Activated T-cell treated with anti-CD3 and anti-CD28 coated beads for 1 hour (primary cell): ENCODE measurements around the gene FOXK1.
A peak's percentile ranks its signal among the peaks of the same experiment; 100 is the strongest.
"Not testable (repeated sequence)": the region's sequence is repeated elsewhere in the genome, so short reads cannot be mapped to it uniquely, and the experiment has no call there.

Source experiments
- DNase-seq: peaks from one replicate; pipeline ENCODE4 v3.0.0-alpha.2; 2020; ENCODE audit warnings: low read depth

The FOXK1 gene

DNA sequence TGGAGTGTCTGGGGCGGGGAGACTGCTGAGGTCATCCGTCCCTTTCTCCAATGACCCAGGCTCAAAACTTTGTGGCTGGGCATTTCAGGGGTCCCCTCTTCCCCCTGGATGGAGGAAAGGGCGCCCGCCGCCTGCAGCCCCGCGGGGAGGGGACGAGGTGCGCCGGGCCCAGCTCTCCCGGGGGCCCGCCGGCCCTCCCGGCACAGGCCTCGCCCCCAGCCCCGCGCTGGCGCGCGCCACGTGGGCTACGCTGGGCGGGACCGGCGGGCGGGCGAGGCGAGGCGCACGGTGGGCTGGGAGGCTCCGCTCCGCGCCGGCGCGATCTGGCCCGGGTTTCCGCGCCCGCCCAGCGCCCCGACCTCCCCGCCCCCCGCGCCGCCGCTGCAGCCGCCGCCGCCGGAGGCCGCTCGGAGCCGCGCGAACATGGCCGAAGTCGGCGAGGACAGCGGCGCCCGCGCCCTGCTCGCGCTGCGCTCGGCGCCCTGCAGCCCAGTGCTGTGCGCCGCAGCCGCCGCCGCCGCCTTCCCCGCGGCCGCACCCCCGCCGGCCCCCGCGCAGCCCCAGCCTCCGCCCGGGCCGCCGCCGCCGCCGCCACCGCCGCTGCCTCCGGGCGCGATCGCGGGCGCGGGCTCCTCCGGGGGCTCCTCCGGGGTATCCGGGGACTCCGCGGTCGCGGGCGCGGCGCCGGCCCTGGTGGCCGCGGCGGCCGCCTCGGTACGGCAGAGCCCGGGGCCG lies at the start of gene FOXK1:
FOXK1 (plus strand) TSS at position 410 of the 735 bp plus-strand sequence; CDS start at position 424, 14 bp downstream.
- peak; percentile 72 for DNase-seq

GRCh38 chr7:4633012-4633411 lies 49.1 kb upstream of the FOXK1 start:
- DNase-seq, result no peak

GRCh38 chr7:4634166-4634565 lies 47.9 kb upstream of the FOXK1 start:
- no peak for DNase-seq

DNA sequence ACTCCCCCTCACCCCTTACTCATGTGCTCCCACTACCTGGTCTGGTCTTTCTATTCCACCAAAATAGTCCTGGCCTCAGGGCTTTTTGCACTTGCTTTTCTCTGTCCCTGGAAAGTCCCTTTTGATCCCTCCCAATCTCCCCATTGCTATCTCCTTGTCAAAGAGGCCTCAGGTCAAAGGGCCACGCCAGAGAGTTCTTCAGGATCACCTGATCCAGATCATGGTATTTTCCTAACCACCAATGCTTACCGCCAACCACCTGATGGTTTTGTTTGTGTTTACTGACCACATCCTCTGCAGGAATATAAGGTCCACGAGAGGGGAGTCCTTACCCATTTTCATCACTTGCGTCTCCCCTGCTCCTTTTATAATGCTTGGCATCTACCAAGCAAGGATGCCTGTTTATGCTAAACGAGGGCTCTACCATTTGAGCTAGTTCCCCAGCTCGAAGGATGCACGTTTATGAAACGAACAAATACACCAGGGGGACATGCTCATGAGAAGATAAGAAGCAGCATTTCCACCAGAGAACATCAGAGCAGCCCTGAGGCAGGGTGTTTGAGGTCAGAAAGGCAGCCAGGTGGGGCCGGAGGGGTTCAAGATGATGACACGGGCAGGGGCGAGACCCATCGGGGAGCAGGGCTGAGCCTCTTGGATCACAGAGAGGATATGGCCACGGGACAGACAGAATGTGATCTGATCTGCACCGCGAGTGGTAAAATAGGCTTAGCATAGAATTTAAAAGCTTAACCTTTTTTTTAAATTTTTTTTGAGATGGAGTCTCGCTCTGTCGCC lies 43.1 kb upstream of the FOXK1 start:
- DNase-seq, result no peak

DNA sequence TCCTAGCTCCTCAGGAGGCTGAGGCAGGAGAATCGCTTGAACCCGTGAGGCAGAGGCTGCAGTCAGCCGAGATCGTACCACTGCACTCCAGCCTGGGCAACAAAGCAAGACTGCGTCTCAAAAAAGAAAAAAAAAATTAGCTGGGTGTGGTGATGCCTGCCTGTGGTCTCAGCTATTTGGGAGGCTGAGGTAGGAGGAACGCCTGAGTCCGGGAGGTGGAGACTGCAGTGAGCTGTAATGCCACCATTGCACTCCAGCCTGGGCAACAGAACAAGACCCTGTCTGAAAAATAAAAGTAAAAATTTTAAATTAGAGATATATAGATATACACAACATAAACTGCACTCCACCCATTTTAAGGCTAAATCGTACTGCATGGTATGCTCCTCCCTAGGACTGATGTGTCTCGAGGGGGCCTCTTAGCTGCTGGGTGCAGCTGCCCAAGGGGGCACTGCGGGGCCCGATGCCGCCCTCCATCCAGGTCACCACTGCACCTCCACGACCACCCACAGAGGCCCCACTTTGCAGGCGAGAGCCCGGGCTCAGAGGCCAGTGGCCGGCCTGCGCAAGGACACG lies 40.9 kb upstream of the FOXK1 start:
- no peak for DNase-seq

DNA sequence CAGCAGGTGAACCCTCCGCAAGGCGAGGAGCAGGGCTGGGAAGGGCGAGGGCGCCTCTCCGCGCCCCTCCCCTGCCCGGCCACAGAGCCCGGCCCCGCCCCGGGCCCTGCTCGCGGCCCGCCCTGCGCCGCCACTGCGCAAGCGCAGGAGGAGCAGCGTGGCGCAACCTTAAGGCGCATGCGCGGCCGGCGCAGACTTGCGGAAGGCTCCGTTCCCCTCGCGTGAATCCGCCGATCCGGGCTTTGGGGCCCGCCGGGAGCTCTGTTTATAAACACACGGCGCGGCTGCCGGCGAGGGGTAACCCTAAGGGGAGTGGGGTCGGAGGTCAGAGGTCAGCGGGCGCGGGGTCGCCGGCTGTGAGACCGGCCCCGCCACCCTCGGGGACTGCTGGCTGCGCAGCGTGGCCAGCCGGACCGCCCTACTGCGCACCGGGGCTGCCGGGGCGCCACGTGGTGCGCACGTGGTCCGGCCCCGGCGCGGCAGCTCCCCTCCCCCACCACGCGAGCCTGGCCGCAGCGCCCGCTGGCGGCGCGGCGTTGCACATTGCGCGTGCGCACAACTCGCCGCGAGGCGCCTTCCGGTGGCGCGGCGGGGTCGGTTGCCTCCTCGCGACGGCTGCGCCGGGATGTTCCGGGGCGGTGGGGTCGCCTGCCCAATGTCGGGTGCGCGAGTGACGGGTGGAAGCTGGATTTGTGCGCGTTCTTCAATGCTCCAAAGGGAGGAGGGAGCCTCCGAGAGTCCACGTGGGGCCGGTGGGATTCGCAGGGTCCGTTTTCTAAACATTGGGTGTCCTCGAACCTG lies 40.2 kb upstream of the FOXK1 start:
- peak; percentile 93 for DNase-seq

DNA sequence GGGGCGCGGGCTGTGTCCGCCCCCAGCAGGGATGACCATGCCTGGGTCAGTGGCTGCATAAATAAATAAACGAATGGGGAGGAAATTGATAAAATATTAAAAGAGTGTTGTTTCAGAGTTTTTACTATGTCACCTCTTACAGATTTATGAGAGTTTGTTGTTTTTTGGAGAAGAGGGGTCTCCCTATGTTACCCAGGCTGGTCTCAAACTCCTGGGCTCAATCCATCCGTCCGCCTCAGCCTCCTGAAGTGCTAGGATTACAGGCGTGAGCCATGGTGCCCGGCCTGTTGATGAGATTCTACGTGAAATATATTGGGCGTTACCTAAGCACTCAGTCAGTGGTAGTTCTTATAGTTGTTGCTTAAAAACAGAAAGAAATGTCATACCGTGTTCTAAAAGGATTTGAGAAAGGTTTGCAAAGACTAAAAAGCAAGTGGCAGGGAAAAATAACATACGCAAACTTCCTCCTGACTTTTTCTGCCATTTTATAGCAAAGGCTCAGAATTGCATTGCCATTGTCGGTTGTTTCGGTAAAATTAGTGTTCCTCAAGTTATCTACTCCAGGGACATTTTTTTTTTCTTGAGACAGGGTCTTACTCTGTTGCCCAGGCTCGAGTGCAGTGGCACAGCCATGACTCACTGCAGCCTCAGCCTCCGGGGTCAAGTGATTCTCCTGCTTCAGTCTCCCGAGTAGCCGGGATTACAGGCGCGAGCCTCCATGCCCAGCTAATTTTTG lies 39.5 kb upstream of the FOXK1 start:
- no peak for DNase-seq

- not testable (repeated sequence) for DNase-seq
These were observed 39.0 kb upstream of the FOXK1 start for GRCh38 chr7:4643204-4643471.

DNA sequence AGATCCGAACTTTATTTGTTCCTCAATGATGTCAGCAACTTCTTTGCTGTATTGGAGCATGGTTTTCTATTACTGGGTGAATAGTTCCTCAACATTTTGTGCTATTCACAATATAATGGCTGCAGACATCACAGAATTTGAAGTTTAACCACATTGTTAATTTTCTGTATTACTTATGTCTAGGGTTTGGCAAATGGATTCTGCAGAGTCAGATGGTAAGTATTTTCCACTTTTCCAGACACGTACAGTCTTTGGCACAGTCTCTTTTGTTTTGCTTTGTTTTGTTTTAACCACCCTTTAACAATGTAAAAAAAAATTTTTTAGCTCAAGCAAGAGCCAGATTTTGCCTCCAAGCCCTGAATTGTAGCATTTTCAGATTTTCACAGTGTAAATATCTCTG lies 36.8 kb upstream of the FOXK1 start:
- no peak for DNase-seq

DNA sequence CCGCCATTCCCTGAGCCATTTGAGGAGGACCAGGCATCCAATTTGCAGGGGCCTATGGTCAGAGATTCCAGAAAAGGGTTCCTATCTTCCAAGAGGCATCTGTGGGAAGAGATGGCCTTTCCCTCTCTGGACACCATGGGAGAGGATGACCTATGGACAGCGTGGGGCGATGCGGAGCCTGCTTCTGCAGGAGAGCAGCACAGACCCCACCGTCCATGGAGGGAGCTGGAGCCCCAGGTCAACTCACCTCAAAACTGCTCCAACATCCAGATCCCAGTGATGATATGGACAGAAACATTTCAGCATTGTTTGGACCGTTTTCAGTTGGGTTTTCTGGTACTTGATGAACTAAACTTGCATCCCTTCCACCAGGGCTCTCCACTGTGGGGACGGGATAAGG lies 34.0 kb upstream of the FOXK1 start:
- DNase-seq, result no peak

- no peak for DNase-seq
These were observed 31.6 kb upstream of the FOXK1 start for GRCh38 chr7:4650433-4651047.

DNA sequence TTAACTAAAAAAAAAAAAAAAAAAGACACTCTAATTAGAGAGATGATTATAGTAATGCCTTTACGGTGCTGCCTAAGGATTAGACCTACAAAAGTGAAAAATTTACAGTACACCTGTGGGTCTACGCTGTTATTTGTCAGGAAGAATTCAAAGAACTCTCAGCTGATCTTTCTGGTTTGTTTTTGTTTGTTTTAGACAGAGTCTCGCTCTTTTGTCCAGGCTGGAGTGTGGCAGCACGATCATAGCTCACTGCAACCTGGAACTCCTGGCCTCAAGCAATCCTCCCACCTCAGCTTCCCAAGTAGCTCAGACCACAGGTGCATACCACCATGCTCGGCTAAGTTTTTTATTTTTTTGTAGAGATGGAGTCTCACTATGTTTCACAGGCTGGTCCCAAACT lies 28.3 kb upstream of the FOXK1 start:
- DNase-seq, result no peak

- no peak for DNase-seq
These were observed 26.8 kb upstream of the FOXK1 start for GRCh38 chr7:4655311-4655710.

- DNase-seq, result no peak
These were observed 26.2 kb upstream of the FOXK1 start for GRCh38 chr7:4655896-4656295.

- DNase-seq, result no peak
These were observed 24.3 kb upstream of the FOXK1 start for GRCh38 chr7:4657640-4658417.

DNA sequence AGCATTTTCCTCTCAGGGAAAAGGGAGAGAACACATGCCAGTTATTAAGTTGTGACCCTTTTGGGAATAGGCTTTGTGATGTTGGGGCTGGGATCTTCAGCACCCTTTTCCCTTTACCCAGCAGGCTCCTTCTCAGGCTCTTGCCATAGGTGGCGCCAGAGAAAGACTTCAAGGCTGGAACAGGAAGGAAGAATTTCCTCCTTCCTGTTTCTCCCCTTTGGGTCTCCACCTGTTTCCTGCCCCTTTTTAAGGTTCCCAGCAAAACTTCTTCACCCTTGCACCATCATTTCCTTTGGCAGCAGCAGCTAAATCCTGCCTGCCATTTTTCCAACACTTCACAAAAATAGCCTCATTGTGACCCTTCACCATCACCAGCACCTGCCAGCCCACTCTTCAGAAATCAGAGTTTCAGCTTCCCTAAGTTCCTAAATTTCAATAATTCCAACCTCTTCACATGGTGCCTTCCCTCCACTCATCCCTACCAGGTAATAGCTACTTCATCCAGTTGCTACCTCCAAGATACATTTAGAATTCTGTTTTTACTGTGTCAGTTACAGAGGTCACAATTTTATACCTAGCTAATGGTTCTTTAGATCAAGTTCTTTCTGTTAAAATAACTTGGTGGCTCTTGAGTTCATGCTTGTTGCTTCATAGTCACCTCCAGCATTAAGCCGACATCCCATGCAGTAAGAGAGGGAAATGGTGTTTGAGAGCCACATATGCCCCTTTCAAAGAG lies 22.4 kb upstream of the FOXK1 start:
- DNase-seq, result no peak

DNA sequence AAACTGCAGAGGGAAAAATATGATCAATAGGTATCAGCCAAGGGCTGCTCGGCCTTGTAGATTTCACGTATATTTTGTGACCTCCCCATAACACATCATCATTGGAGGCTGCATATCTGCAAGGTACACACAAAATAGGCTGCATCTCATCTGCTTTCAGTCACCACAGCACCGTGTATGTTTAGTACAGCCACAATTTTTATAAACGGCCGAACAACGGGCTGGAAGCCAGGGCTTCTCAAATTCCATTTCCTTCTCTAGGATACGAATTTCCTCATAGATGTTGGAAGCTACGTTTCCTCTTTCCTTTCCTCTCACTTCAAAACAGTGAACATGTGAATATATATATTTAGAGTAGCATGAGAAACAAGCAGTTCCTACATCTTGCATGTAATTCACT lies 20.2 kb upstream of the FOXK1 start:
- DNase-seq, result no peak

- no peak for DNase-seq
These were observed 18.7 kb upstream of the FOXK1 start for GRCh38 chr7:4663239-4664018.

DNA sequence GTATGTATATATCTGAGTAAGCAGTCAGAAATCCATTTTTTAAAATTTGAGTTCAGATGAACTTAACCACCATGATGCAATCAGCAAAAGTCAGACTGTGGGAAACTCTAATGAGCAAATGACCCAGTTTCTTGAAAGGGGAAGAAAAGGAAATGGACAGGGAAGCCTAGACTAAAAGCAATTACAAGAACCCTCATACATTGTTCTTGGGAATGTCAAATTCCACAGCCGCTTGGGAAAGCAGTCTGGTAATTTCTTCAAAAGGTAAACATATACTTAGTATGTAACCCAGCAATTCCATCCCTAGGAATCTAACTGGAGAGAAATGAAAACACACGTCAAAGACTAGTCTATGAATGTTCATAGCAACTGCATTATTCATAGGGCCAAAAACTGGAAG lies 16.4 kb upstream of the FOXK1 start:
- no peak for DNase-seq
